Trophoblast cell (in vitro differentiated cells and primary cell): ENCODE measurements around the gene UBE2C.
"Not testable (repeated sequence)": the region's sequence is repeated elsewhere in the genome, so short reads cannot be mapped to it uniquely, and the experiment has no call there.

Experiments used
- DNase-seq, 2 donors: peaks; one replicate each; pipeline ENCODE4 v3.0.0-alpha.2; 2016
- H2AFZ ChIP-seq: 2 replicates; pipeline ENCODE4 v1.6.1; 2013; ENCODE audit warnings: low read length, moderate library complexity, mild to moderate bottlenecking; ENCODE audit not compliant: insufficient read depth, poor library complexity
- H2AK5ac ChIP-seq: 2 replicates; pipeline ENCODE4 v1.6.1; 2013; ENCODE audit warnings: mild to moderate bottlenecking, low read length
- H2BK120ac ChIP-seq: 2 replicates; pipeline ENCODE4 v1.6.1; 2013; ENCODE audit warnings: low read length, mild to moderate bottlenecking, moderate library complexity; ENCODE audit not compliant: insufficient read depth, poor library complexity
- H2BK12ac ChIP-seq: 2 replicates; pipeline ENCODE4 v1.6.1; 2013; ENCODE audit warnings: mild to moderate bottlenecking, low read length, moderate library complexity
- H2BK5ac ChIP-seq: 2 replicates; pipeline ENCODE4 v1.6.1; 2013; ENCODE audit warnings: low read length, low read depth, moderate library complexity, mild to moderate bottlenecking; ENCODE audit not compliant: poor library complexity
- H3K14ac ChIP-seq: 2 replicates; pipeline ENCODE4 v1.6.1; 2013; ENCODE audit warnings: mild to moderate bottlenecking, low read length
- H3K18ac ChIP-seq: 2 replicates; pipeline ENCODE4 v1.6.1; 2013; ENCODE audit warnings: mild to moderate bottlenecking, low read length
- H3K23ac ChIP-seq: 2 replicates; pipeline ENCODE4 v1.6.1; 2013; ENCODE audit warnings: low read length
- H3K27ac ChIP-seq: 2 replicates; pipeline ENCODE4 v1.5.1; 2013; ENCODE audit warnings: low read depth, mild to moderate bottlenecking, inconsistent platforms, low read length, moderate library complexity
- H3K27me3 ChIP-seq: 2 replicates; pipeline ENCODE4 v1.6.1; 2013; ENCODE audit warnings: inconsistent platforms, mild to moderate bottlenecking, low read length, moderate library complexity; ENCODE audit not compliant: insufficient read depth
- H3K36me3 ChIP-seq, 2 experiments: 1 replicate in 1 of 2; 2 replicates in 1 of 2; pipeline ENCODE4 v1.6.1; 2013; ENCODE audit warnings: low read length in 2 of 2, mild to moderate bottlenecking in 2 of 2, moderate library complexity in 1 of 2; ENCODE audit not compliant: insufficient read depth in 2 of 2, control insufficient read depth in 1 of 2
- H3K4ac ChIP-seq: 2 replicates; pipeline ENCODE4 v1.6.1; 2013; ENCODE audit warnings: low read depth, mild to moderate bottlenecking, low read length, moderate library complexity
- H3K4me1 ChIP-seq, 2 experiments: 1 replicate in 1 of 2; 2 replicates in 1 of 2; pipeline ENCODE4 v1.6.1; 2013; ENCODE audit warnings: low read length in 2 of 2, mild to moderate bottlenecking in 2 of 2, moderate library complexity in 1 of 2; ENCODE audit not compliant: insufficient read depth in 2 of 2, control insufficient read depth in 1 of 2
- H3K4me2 ChIP-seq: 2 replicates; pipeline ENCODE4 v1.6.1; 2013; ENCODE audit warnings: inconsistent platforms, mild to moderate bottlenecking, low read length, moderate library complexity
- H3K4me3 ChIP-seq: 2 replicates; pipeline ENCODE4 v1.5.1; 2013; ENCODE audit warnings: mild to moderate bottlenecking, low read depth, low read length, inconsistent platforms
- H3K79me1 ChIP-seq: one replicate; pipeline ENCODE4 v1.6.1; 2013; ENCODE audit warnings: low read length
- H3K79me2 ChIP-seq: 2 replicates; pipeline ENCODE4 v1.6.1; 2013; ENCODE audit warnings: low read length, mild to moderate bottlenecking; ENCODE audit not compliant: control insufficient read depth, insufficient read depth, poor library complexity
- H3K9ac ChIP-seq: 2 replicates; pipeline ENCODE4 v1.6.1; 2013; ENCODE audit warnings: mild to moderate bottlenecking, low read length
- H3K9me3 ChIP-seq: 2 replicates; pipeline ENCODE4 v1.6.1; 2013; ENCODE audit warnings: low read depth, mild to moderate bottlenecking, control low read depth, inconsistent platforms, low read length; ENCODE audit not compliant: insufficient read depth
- H4K12ac ChIP-seq: 2 replicates; pipeline ENCODE4 v1.6.1; 2013; ENCODE audit warnings: low read depth, mild to moderate bottlenecking, low read length, moderate library complexity
- H4K8ac ChIP-seq: 2 replicates; pipeline ENCODE4 v1.6.1; 2013; ENCODE audit warnings: low read depth, mild to moderate bottlenecking, low read length, moderate library complexity
- H4K91ac ChIP-seq: one replicate; pipeline ENCODE4 v1.6.1; 2013; ENCODE audit warnings: low read depth, mild to moderate bottlenecking, low read length, moderate library complexity
- WGBS: extraction: QIAGEN DNeasy Blood & Tissue Kit; methylation state at CpG from one replicate; pipeline ENCODE4 v1.1.7; 2013; ENCODE audit warnings: missing lambda C conversion rate; ENCODE audit not compliant: insufficient read length, insufficient coverage; ENCODE audit errors: extremely low coverage; 5-methylcytosine and 5-hydroxymethylcytosine counted together

UBE2C gene

GRCh38 chr20:45792317-45793118 is 19.9 kb upstream of the UBE2C start:
- no CpG with 5 or more reads among the region's 19 CpGs for WGBS
- H3K4me1 ChIP-seq, result peaks cover 3 to 9% of the 10 kb centered on the region in 2 experiments
- H2BK5ac ChIP-seq, result no peak overlapping the region
- H3K18ac ChIP-seq, result peak overlapping the region; percentile 14
- H2AFZ ChIP-seq, result peak overlapping the region; percentile 91
- H2BK12ac ChIP-seq, result no peak overlapping the region
- peak overlapping the region; percentile 77 for H3K4ac ChIP-seq
- peak overlapping the region; percentile 93 for H4K91ac ChIP-seq
- H4K8ac ChIP-seq, result peak overlapping the region; percentile 98
- peak overlapping the region; percentile 93 for H3K9ac ChIP-seq
- peak overlapping the region; percentile 96 for H3K4me3 ChIP-seq
- H3K27me3 ChIP-seq, result no peaks in the 10 kb centered on the region
- no peak overlapping the region for H3K27ac ChIP-seq
- no peak overlapping the region for H2AK5ac ChIP-seq
- peak in 1 of 2 donors; percentile 25 for DNase-seq
- peaks cover 5% of the 10 kb centered on the region for H3K79me2 ChIP-seq
- H3K36me3 ChIP-seq, result peaks cover 13 to 23% of the 10 kb centered on the region in 2 experiments
- peak overlapping the region; percentile 72 for H4K12ac ChIP-seq
- no peak overlapping the region for H2BK120ac ChIP-seq
- peak overlapping the region; percentile 98 for H3K4me2 ChIP-seq
- no peak overlapping the region for H3K23ac ChIP-seq
- peak overlapping the region; percentile 84 for H3K14ac ChIP-seq
- H3K9me3 ChIP-seq, result no peaks in the 10 kb centered on the region
- peaks cover 4% of the 10 kb centered on the region for H3K79me1 ChIP-seq

GRCh38 chr20:45796337-45797065 is 15.9 kb upstream of the UBE2C start:
- Histone ChIP-seq H3K36me3 (peaks cover 18 to 32% of the 10 kb centered on the region in 2 experiments), H3K27ac (no peak overlapping the region), H3K79me2 (peaks cover 5% of the 10 kb centered on the region), H2BK12ac (no peak overlapping the region), H3K4ac (no peak overlapping the region), H3K9ac (no peak overlapping the region), H3K23ac (no peak overlapping the region), H3K18ac (no peak overlapping the region), H2AK5ac (no peak overlapping the region), H2AFZ (no peak overlapping the region), H3K4me3 (no peak overlapping the region), H3K27me3 (no peaks in the 10 kb centered on the region), H4K91ac (no peak overlapping the region), H4K8ac (no peak overlapping the region), H3K4me1 (peaks cover 3 to 7% of the 10 kb centered on the region in 2 experiments), H3K9me3 (peaks cover 2% of the 10 kb centered on the region), H3K4me2 (no peak overlapping the region), H4K12ac (no peak overlapping the region), H3K14ac (no peak overlapping the region), H2BK5ac (no peak overlapping the region), H2BK120ac (no peak overlapping the region), H3K79me1 (peaks cover 4% of the 10 kb centered on the region)
- no peak for DNase-seq
- no CpG with 5 or more reads among the region's 11 CpGs for WGBS

- not testable (repeated sequence) for DNase-seq, H2BK120ac ChIP-seq, H3K9ac ChIP-seq, H3K4me3 ChIP-seq, H3K4me1 ChIP-seq, H3K4me2 ChIP-seq, H2AK5ac ChIP-seq, H3K79me2 ChIP-seq, H2BK5ac ChIP-seq, H3K27me3 ChIP-seq, H3K27ac ChIP-seq, H4K8ac ChIP-seq, H3K18ac ChIP-seq, H3K23ac ChIP-seq, H3K14ac ChIP-seq, H2AFZ ChIP-seq, H2BK12ac ChIP-seq, H3K4ac ChIP-seq, H3K9me3 ChIP-seq, H4K91ac ChIP-seq, H4K12ac ChIP-seq, H3K79me1 ChIP-seq
- H3K36me3 ChIP-seq, result peaks cover 23 to 40% of the 10 kb centered on the region in 2 experiments
- WGBS, result no CpG with 5 or more reads among the region's 1 CpG
These were observed 14.9 kb upstream of the UBE2C start for GRCh38 chr20:45797510-45797909.

- not testable (repeated sequence) for H3K18ac ChIP-seq, H3K79me1 ChIP-seq, H2BK5ac ChIP-seq, H3K4me1 ChIP-seq, H3K14ac ChIP-seq, H2BK12ac ChIP-seq, H4K91ac ChIP-seq, H3K4ac ChIP-seq, H3K79me2 ChIP-seq, H3K9me3 ChIP-seq, H2AK5ac ChIP-seq, H4K8ac ChIP-seq, H3K27ac ChIP-seq, H3K4me2 ChIP-seq, H2BK120ac ChIP-seq, H3K4me3 ChIP-seq, H3K9ac ChIP-seq, H3K27me3 ChIP-seq, H2AFZ ChIP-seq, DNase-seq, H4K12ac ChIP-seq, H3K23ac ChIP-seq
- H3K36me3 ChIP-seq, result peaks cover 23 to 44% of the 10 kb centered on the region in 2 experiments
- no CpG with 5 or more reads among the region's 3 CpGs for WGBS
These were observed 14.5 kb upstream of the UBE2C start for GRCh38 chr20:45797955-45798354.
